H1 (cell line): Measurements from ENCODE around the gene GTSF1L. TPM values are rescaled to one million over a fixed set of nuclear protein-coding genes. Genes with fewer than 3 reads are reported as not detected.

ENCODE experiments used
- CTCF ChIA-PET: fragments of 300-600 bp; sonication (Branson Sonifier 250); formaldehyde crosslinking; loops from one replicate; lab custom pipeline; 2021; ENCODE audit not compliant: partially characterized antibody; lab: Charles Lee
- POLR2A ChIA-PET: fragments of 300-600 bp; sonication (Branson Sonifier 250); formaldehyde crosslinking; loops from one replicate; lab custom pipeline; 2021; ENCODE audit warnings: inconsistent platforms; ENCODE audit not compliant: partially characterized antibody; lab: Charles Lee
- DNase-seq, 2 experiments: peaks; one replicate each; pipeline versions ENCODE4 v3.0.0 to v3.0.0-alpha.2; 2010 to 2022; ENCODE audit warnings: low spot score in 2 of 2, low read depth in 1 of 2, mixed read lengths in 1 of 2
- FAIRE-seq: peaks from 2 replicates; lab custom pipeline; 2011; peaks lifted over from hg19 to GRCh38; lab: Jason Lieb, UNC
- H2AFZ ChIP-seq: 2 replicates; pipeline ENCODE4 v1.8.1; 2012; ENCODE audit warnings: low read length, inconsistent platforms
- H2AK5ac ChIP-seq: 2 replicates; pipeline ENCODE4 v1.6.1; 2013; ENCODE audit warnings: low read depth, low read length
- H2BK120ac ChIP-seq: replicated peaks from 2 replicates; pipeline ENCODE3; 2013; ENCODE audit warnings: low read depth, low read length, inconsistent platforms
- H2BK12ac ChIP-seq: 2 replicates; pipeline ENCODE4 v1.6.1; 2013; ENCODE audit warnings: low read depth, low read length
- H2BK15ac ChIP-seq: 2 replicates; pipeline ENCODE4 v1.6.1; 2013; ENCODE audit warnings: low read length
- H2BK20ac ChIP-seq: 2 replicates; pipeline ENCODE4 v1.6.1; 2013; ENCODE audit warnings: low read length
- H2BK5ac ChIP-seq: 2 replicates; pipeline ENCODE4 v1.6.1; 2013; ENCODE audit warnings: low read depth, low read length
- H3K14ac ChIP-seq: 2 replicates; pipeline ENCODE4 v1.6.1; 2013; ENCODE audit warnings: inconsistent platforms; ENCODE audit not compliant: insufficient read length
- H3K18ac ChIP-seq: 2 replicates; pipeline ENCODE4 v1.6.1; 2013; ENCODE audit warnings: low read length; ENCODE audit errors: extremely low read depth
- H3K23ac ChIP-seq: 2 replicates; pipeline ENCODE4 v1.6.1; 2013; ENCODE audit warnings: inconsistent platforms; ENCODE audit not compliant: insufficient read length
- H3K23me2 ChIP-seq: 2 replicates; pipeline ENCODE4 v1.6.1; 2013; ENCODE audit warnings: low read depth, low read length
- H3K27ac ChIP-seq: 2 replicates; pipeline ENCODE4 v1.6.1; 2011; ENCODE audit warnings: low read depth, low read length, inconsistent platforms
- H3K27me3 ChIP-seq, 4 experiments: replicated peaks in 1 of 4; 1 replicate in 1 of 4; 2 replicates in 3 of 4; pipeline versions ENCODE4 v1.6.1 to v1.8.1; 2011 to 2013; ENCODE audit warnings: low read length in 3 of 4, mild to moderate bottlenecking in 3 of 4, inconsistent platforms in 2 of 4, mixed read lengths in 2 of 4, moderate library complexity in 1 of 4; ENCODE audit not compliant: control insufficient read depth in 3 of 4, insufficient read depth in 3 of 4; ENCODE audit errors: extremely low read depth in 1 of 4
- H3K36me3 ChIP-seq, 4 experiments: 2 replicates each; pipeline versions ENCODE4 v1.6.1 to v1.8.1; 2011 to 2013; ENCODE audit warnings: mild to moderate bottlenecking in 4 of 4, low read length in 3 of 4, moderate library complexity in 2 of 4, control low read depth in 1 of 4, inconsistent platforms in 1 of 4; ENCODE audit not compliant: insufficient read depth in 4 of 4, control insufficient read depth in 2 of 4
- H3K4ac ChIP-seq: replicated peaks from 2 replicates; pipeline ENCODE3; 2013; ENCODE audit warnings: low read length, low read depth, mixed read lengths, inconsistent platforms; ENCODE audit not compliant: insufficient read length
- H3K4me1 ChIP-seq, 4 experiments: replicated peaks in 1 of 4; 1 replicate in 1 of 4; 2 replicates in 3 of 4; pipeline versions ENCODE4 v1.6.1 to v1.8.1; 2011 to 2013; ENCODE audit warnings: low read length in 3 of 4, inconsistent platforms in 2 of 4, mixed read lengths in 1 of 4; ENCODE audit not compliant: insufficient read depth in 4 of 4, control insufficient read depth in 3 of 4
- H3K4me2 ChIP-seq, 2 experiments: 2 replicates each; pipeline versions ENCODE4 v1.6.1 to v1.8.1; 2011 to 2013; ENCODE audit warnings: low read depth in 2 of 2, low read length in 2 of 2, control low read depth in 1 of 2, inconsistent platforms in 1 of 2, mild to moderate bottlenecking in 1 of 2; ENCODE audit not compliant: insufficient read depth in 1 of 2
- H3K4me3 ChIP-seq, 4 experiments: fragments of 200-600, 300-600 bp in 1 of 4; sonication (generic), shearing (Covaris generic), sonication (Bioruptor Twin) in 1 of 4; 2 replicates each; pipeline versions ENCODE4 v1.5.1 to v1.8.1; 2011 to 2016; ENCODE audit warnings: low read length in 4 of 4, low read depth in 3 of 4, control low read depth in 2 of 4, inconsistent platforms in 2 of 4, mild to moderate bottlenecking in 2 of 4, mixed read lengths in 1 of 4, moderate library complexity in 1 of 4; ENCODE audit not compliant: insufficient read depth in 2 of 4; ENCODE audit errors: extremely low read depth in 1 of 4
- H3K56ac ChIP-seq: replicated peaks from 2 replicates; pipeline ENCODE3; 2013; ENCODE audit warnings: low read depth, mild to moderate bottlenecking, mixed read lengths, low read length, inconsistent platforms; ENCODE audit not compliant: insufficient read length
- H3K79me1 ChIP-seq: 2 replicates; pipeline ENCODE4 v1.6.1; 2013; ENCODE audit warnings: low read depth, low read length, control low read depth
- H3K79me2 ChIP-seq, 2 experiments: 2 replicates each; pipeline versions ENCODE4 v1.6.1 to v1.8.1; 2012 to 2013; ENCODE audit warnings: low read length in 2 of 2, mild to moderate bottlenecking in 2 of 2, inconsistent platforms in 1 of 2; ENCODE audit not compliant: insufficient read depth in 2 of 2, control insufficient read depth in 1 of 2
- H3K9ac ChIP-seq, 4 experiments: replicated peaks in 1 of 4; 1 replicate in 1 of 4; 2 replicates in 3 of 4; pipeline versions ENCODE4 v1.6.1 to v1.8.1; 2011 to 2013; ENCODE audit warnings: low read depth in 3 of 4, low read length in 3 of 4, control low read depth in 2 of 4, mild to moderate bottlenecking in 2 of 4, moderate library complexity in 2 of 4, inconsistent platforms in 1 of 4; ENCODE audit errors: extremely low read depth in 1 of 4
- H3K9me3 ChIP-seq, 2 experiments: 2 replicates each; pipeline versions ENCODE4 v1.6.1 to v1.8.1; 2012 to 2013; ENCODE audit warnings: mild to moderate bottlenecking in 2 of 2, moderate library complexity in 2 of 2, control low read depth in 1 of 2, inconsistent platforms in 1 of 2, low read depth in 1 of 2, low read length in 1 of 2, mixed read lengths in 1 of 2; ENCODE audit not compliant: insufficient read depth in 2 of 2
- H4K20me1 ChIP-seq, 2 experiments: replicated peaks in 1 of 2; 2 replicates each; pipeline versions ENCODE3 to v1.8.1; 2011 to 2013; ENCODE audit warnings: inconsistent platforms in 2 of 2, low read length in 2 of 2, mild to moderate bottlenecking in 1 of 2; ENCODE audit not compliant: insufficient read depth in 2 of 2, control insufficient read depth in 1 of 2
- H4K5ac ChIP-seq: 2 replicates; pipeline ENCODE4 v1.6.1; 2013; ENCODE audit warnings: low read length, low read depth, mixed read lengths, inconsistent platforms; ENCODE audit not compliant: insufficient read length
- H4K8ac ChIP-seq: 2 replicates; pipeline ENCODE4 v1.8.0; 2013; ENCODE audit warnings: mild to moderate bottlenecking, moderate library complexity, low read length, inconsistent platforms; ENCODE audit not compliant: insufficient read depth; ENCODE audit errors: extremely low read depth
- H4K91ac ChIP-seq: replicated peaks from 2 replicates; pipeline ENCODE3; 2013; ENCODE audit warnings: low read length, mixed read lengths, inconsistent platforms; ENCODE audit not compliant: insufficient read length
- MAFK ChIP-seq: IDR thresholded peaks from 2 replicates; pipeline ENCODE4 v1.6.1; 2012; ENCODE audit warnings: low read depth, mild to moderate bottlenecking, improper control_type of control experiment, low read length
- POLR2A ChIP-seq, 2 experiments: IDR thresholded peaks; 1 replicate in 1 of 2; 2 replicates in 1 of 2; pipeline ENCODE4 v1.6.1; 2011; ENCODE audit warnings: low read depth in 2 of 2, low read length in 2 of 2, mild to moderate bottlenecking in 2 of 2; ENCODE audit errors: control extremely low read depth in 1 of 2
- SP4 ChIP-seq: IDR thresholded peaks from 2 replicates; pipeline ENCODE4 v1.6.1; 2012; ENCODE audit warnings: low read length, inconsistent platforms
- WGBS, 2 experiments: shearing (Covaris generic) in 1 of 2; methylation state at CpG; one replicate each; pipeline versions ENCODE4 v1.1.6 to v1.1.7; 2013 to 2015; ENCODE audit warnings: low lambda C conversion rate in 2 of 2, mixed read lengths in 2 of 2, inconsistent platforms in 1 of 2, low coverage in 1 of 2, missing lambda C conversion rate in 1 of 2; ENCODE audit not compliant: insufficient replicate concordance in 2 of 2, insufficient coverage in 1 of 2, insufficient read length in 1 of 2; ENCODE audit errors: extremely low coverage in 1 of 2, missing lambda C conversion rate in 1 of 2; 5-methylcytosine and 5-hydroxymethylcytosine counted together
- polyA plus RNA-seq, 7 experiments: library from polyadenylated mRNA; depleted of rRNA in 3 of 7; stranded (reverse) in 5 of 7; unstranded in 2 of 7; fragments of >200 nt in 5 of 7; fragments of 200-250 nt in 2 of 7; gene quantifications; 1 replicate in 5 of 7; 2 replicates in 1 of 7; 4 replicates in 1 of 7; pipeline versions ENCODE4 v1.2.1 to v1.2.3, GENCODE V29; 2011 to 2013; ENCODE audit warnings: missing spikeins in 2 of 7, mixed read lengths in 2 of 7
- total RNA-seq: library from RNA; stranded (reverse); fragmentation: NEBNext Ultra II Directional; extraction: Animal tissue kit (Norgen Biotek cat#: 25700); gene quantifications from 2 replicates; pipeline ENCODE4 v1.2.1, GENCODE V29; 2021

The GTSF1L gene
- total and polyA plus RNA-seq, 2 of the 8 experiments (the other 6 are each of a cell fraction or from before 2014, with no cell fraction given): not detected

GRCh38 chr20:43731469-43731868, 4.7 kb upstream of the GTSF1L start:
- Histone ChIP-seq H4K20me1 (no peaks in the 10 kb centered on the region), H2BK15ac (no peak overlapping the region), H4K8ac (no peak overlapping the region), H3K79me1 (no peaks in the 10 kb centered on the region), H3K4ac (no peak overlapping the region), H4K91ac (no peak overlapping the region), H3K4me3 (no peak overlapping the region), H2BK120ac (no peak overlapping the region), H3K27ac (no peak overlapping the region), H3K79me2 (no peaks in the 10 kb centered on the region), H2BK5ac (no peak overlapping the region), H3K4me2 (no peak overlapping the region), H2BK20ac (no peak overlapping the region), H3K18ac (no peak overlapping the region), H3K56ac (no peak overlapping the region), H3K23ac (no peak overlapping the region), H3K14ac (no peak overlapping the region), H2AK5ac (no peak overlapping the region), H4K5ac (no peak overlapping the region), H3K27me3 (no peaks in the 10 kb centered on the region), H3K4me1 (no peaks in the 10 kb centered on the region), H3K36me3 (no peaks in the 10 kb centered on the region), H2BK12ac (no peak overlapping the region), H2AFZ (no peak overlapping the region), H3K23me2 (no peaks in the 10 kb centered on the region), H3K9me3 (no peaks in the 10 kb centered on the region), H3K9ac (no peak overlapping the region)
- no peak for DNase-seq
- TF ChIP-seq SP4 (no peak), MAFK (peak; percentile 93), POLR2A (IDR thresholded peaks at IDR 0.05; ENCODE audit: control extremely low read depth in 1 of 2, low read depth in 2 of 2, low read length in 2 of 2) (no peak)
- ChIA-PET CTCF (no interaction called here), POLR2A (interaction anchor here (0.6 kb wide), 1 partner anchor 63 kb away, joined by 3 read pairs; no protein-coding TSS in a partner anchor)
- WGBS, 2 experiments: 88% methylated on average over 7 of the region's 7 CpGs; no CpG with 5 or more reads in 1 of the 2 experiments
- FAIRE-seq: no peak
